Peyer's patch (tissue), 4 donors: ENCODE measurements around the gene KCNMA1.
"Not testable (repeated sequence)": the region's sequence is repeated elsewhere in the genome, so short reads cannot be mapped to it uniquely, and the experiment has no call there.

Experiments used
- CTCF ChIP-seq, 6 experiments: fragments of 450-650 bp in 4 of 6; fragments of 200-600 bp in 2 of 6; sonication (generic) in 1 of 6; IDR thresholded peaks; one replicate each; pipeline ENCODE4 v1.5.1; 2017 to 2019; ENCODE audit warnings: antibody characterized with exemption in 6 of 6, mild to moderate bottlenecking in 3 of 6, moderate library complexity in 1 of 6
- POLR2A ChIP-seq, 2 donors: fragments of 450-650 bp; IDR thresholded peaks; one replicate each; pipeline ENCODE4 v1.5.1; 2017; ENCODE audit warnings: antibody characterized with exemption in 2 of 2, mild to moderate bottlenecking in 2 of 2, moderate library complexity in 2 of 2

DNA sequence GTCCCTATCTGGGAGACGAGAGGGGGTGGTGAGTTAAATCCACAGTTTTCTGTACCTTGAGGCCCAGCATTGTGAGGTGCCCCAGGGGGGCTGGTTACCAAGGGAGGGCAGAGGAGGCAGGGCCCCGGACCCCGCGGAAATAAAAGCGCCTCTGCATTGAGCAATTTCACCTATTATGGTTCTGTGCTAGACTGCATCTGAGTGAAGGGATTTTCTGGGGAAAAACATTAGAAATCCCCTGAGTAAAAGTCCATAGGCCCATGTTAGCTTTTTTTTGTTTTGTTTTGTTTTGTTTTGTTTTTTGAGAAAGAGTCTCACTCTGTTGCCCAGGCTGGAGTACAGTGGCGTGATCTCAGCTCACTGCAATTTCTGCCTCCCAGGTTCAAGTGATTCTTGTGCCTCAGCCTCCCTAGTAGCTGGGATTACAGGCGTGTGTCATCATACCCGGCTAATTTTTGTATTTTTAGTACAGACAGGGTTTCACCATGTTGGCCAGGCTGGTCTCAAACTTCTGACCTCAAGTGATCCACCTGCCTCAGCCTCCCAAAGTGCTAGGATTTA, 225.0 kb downstream of the KCNMA1 start:
- not testable (repeated sequence) for TF ChIP-seq CTCF, POLR2A (IDR thresholded peaks at IDR 0.05)
